CD14-positive monocyte (primary cell): ENCODE measurements around the gene MANF. TPM values are rescaled to one million over a fixed set of nuclear protein-coding genes. Genes with fewer than 3 reads are reported as not detected.

Experiments
- DNase-seq, 3 donors: peaks; one replicate each; pipeline ENCODE4 v3.0.0-alpha.2; 2011 to 2022
- H2AFZ ChIP-seq: 2 replicates; pipeline ENCODE4 v1.6.0; 2012; ENCODE audit warnings: mild to moderate bottlenecking, low read depth, low read length, inconsistent platforms; ENCODE audit not compliant: insufficient read depth, poor library complexity, severe bottlenecking
- H3K27ac ChIP-seq, 2 donors: 1 replicate in 1 of 2; 2 replicates in 1 of 2; pipeline ENCODE4 v1.5.1; 2012 to 2013; ENCODE audit warnings: low read length in 2 of 2, control low read depth in 1 of 2, inconsistent platforms in 1 of 2, low read depth in 1 of 2, mild to moderate bottlenecking in 1 of 2
- H3K27me3 ChIP-seq, 2 donors: one replicate each; pipeline versions ENCODE4 v1.6.0 to v1.6.1; 2011 to 2013; ENCODE audit warnings: low read length in 2 of 2; ENCODE audit not compliant: control insufficient read depth in 2 of 2, insufficient read depth in 2 of 2
- H3K36me3 ChIP-seq, 2 donors: replicated peaks in 1 of 2; 1 replicate in 1 of 2; 2 replicates in 1 of 2; pipeline versions ENCODE4 v1.5.1 to v1.6.1; 2012 to 2013; ENCODE audit warnings: low read length in 2 of 2, control low read depth in 1 of 2, inconsistent platforms in 1 of 2, mild to moderate bottlenecking in 1 of 2; ENCODE audit not compliant: insufficient read depth in 2 of 2, control insufficient read depth in 1 of 2
- H3K4me1 ChIP-seq, 2 donors: 1 replicate in 1 of 2; 2 replicates in 1 of 2; pipeline versions ENCODE4 v1.5.1 to v1.6.1; 2012 to 2013; ENCODE audit warnings: low read length in 2 of 2, control low read depth in 1 of 2, inconsistent platforms in 1 of 2, mild to moderate bottlenecking in 1 of 2, moderate library complexity in 1 of 2; ENCODE audit not compliant: insufficient read depth in 2 of 2, control insufficient read depth in 1 of 2
- H3K4me2 ChIP-seq: replicated peaks from 2 replicates; pipeline ENCODE3; 2012; ENCODE audit warnings: low read length, moderate library complexity, mild to moderate bottlenecking; ENCODE audit not compliant: poor library complexity, severe bottlenecking; ENCODE audit errors: extremely low read depth
- H3K4me3 ChIP-seq, 3 experiments: fragments of 200-600 bp in 1 of 3; sonication (generic) in 1 of 3; replicated peaks in 1 of 3; 1 replicate in 2 of 3; 2 replicates in 1 of 3; pipeline ENCODE4 v1.5.1; 2011 to 2013; ENCODE audit warnings: low read length in 3 of 3, mild to moderate bottlenecking in 3 of 3, control low read depth in 2 of 3, low read depth in 2 of 3, inconsistent platforms in 1 of 3, moderate library complexity in 1 of 3
- H3K79me2 ChIP-seq: 2 replicates; pipeline ENCODE4 v1.6.0; 2012; ENCODE audit warnings: mild to moderate bottlenecking, control low read depth, inconsistent platforms, low read length, moderate library complexity; ENCODE audit not compliant: insufficient read depth
- H3K9ac ChIP-seq: 2 replicates; pipeline ENCODE4 v1.6.0; 2017; ENCODE audit warnings: low read length, mild to moderate bottlenecking; ENCODE audit not compliant: insufficient read depth, poor library complexity, severe bottlenecking
- H3K9me3 ChIP-seq, 2 donors: replicated peaks in 1 of 2; 1 replicate in 1 of 2; 2 replicates in 1 of 2; pipeline versions ENCODE4 v1.5.1 to v1.6.1; 2012 to 2013; ENCODE audit warnings: low read length in 2 of 2, control low read depth in 1 of 2; ENCODE audit not compliant: control insufficient read depth in 1 of 2, insufficient read depth in 1 of 2
- H4K20me1 ChIP-seq: 2 replicates; pipeline ENCODE4 v1.6.0; 2012; ENCODE audit warnings: mild to moderate bottlenecking, low read length, control low read depth, moderate library complexity; ENCODE audit not compliant: insufficient read depth
- H3K27ac Mint-ChIP-seq, 7 donors: one replicate each; pipeline ENCODE4 v1.8.0; 2020; ENCODE audit warnings: mild to moderate bottlenecking in 7 of 7, mixed read lengths in 7 of 7, moderate library complexity in 6 of 7, inconsistent platforms in 2 of 7
- H3K27me3 Mint-ChIP-seq, 3 donors: one replicate each; pipeline ENCODE4 v1.8.0; 2021 to 2022; ENCODE audit warnings: low read depth in 3 of 3, mild to moderate bottlenecking in 3 of 3, mixed read lengths in 3 of 3, moderate library complexity in 3 of 3, inconsistent platforms in 1 of 3
- H3K36me3 Mint-ChIP-seq, 2 donors: one replicate each; pipeline ENCODE4 v1.8.0; 2020; ENCODE audit warnings: mixed read lengths in 2 of 2, inconsistent platforms in 1 of 2, mild to moderate bottlenecking in 1 of 2
- H3K4me1 Mint-ChIP-seq: one replicate; pipeline ENCODE4 v1.8.0; 2020; ENCODE audit warnings: mild to moderate bottlenecking, mixed read lengths
- H3K4me3 Mint-ChIP-seq, 2 donors: one replicate each; pipeline ENCODE4 v1.8.0; 2020; ENCODE audit warnings: mild to moderate bottlenecking in 2 of 2, mixed read lengths in 2 of 2, moderate library complexity in 1 of 2
- H3K9me3 Mint-ChIP-seq, 7 donors: one replicate each; pipeline ENCODE4 v1.8.0; 2020 to 2022; ENCODE audit warnings: mixed read lengths in 7 of 7, mild to moderate bottlenecking in 6 of 7, moderate library complexity in 6 of 7, inconsistent platforms in 2 of 7
- WGBS: methylation state at CpG from one replicate; pipeline ENCODE4 v1.1.5; 2013; ENCODE audit warnings: missing lambda C conversion rate; ENCODE audit not compliant: insufficient coverage; 5-methylcytosine and 5-hydroxymethylcytosine counted together
- intact Hi-C, 2 donors: fragments of 100-400 bp; cut with micrococcal nuclease; formaldehyde crosslinking; loops; one replicate each; pipeline versions ENCODE4 v1.15.0 to v1.15.1; 2023
- polyA plus RNA-seq, 3 donors: library from polyadenylated mRNA; depleted of rRNA in 1 of 3; unstranded in 2 of 3; stranded (reverse) in 1 of 3; fragments of 300-500 nt in 2 of 3; fragments of >200 nt in 1 of 3; fragmentation: Illumina TruSeq in 2 of 3; gene quantifications; 1 replicate in 2 of 3; 2 replicates in 1 of 3; pipeline ENCODE4 v1.2.3, GENCODE V29; 2012 to 2021
- TF ChIP-seq, protein P1 (sequence below): fragments of 200-600 bp; IDR thresholded peaks from one replicate; pipeline ENCODE4 v1.8.0; 2022; ENCODE audit warnings: antibody characterized with exemption, mild to moderate bottlenecking

MANF gene
- polyA plus RNA-seq, 3 donors, result 14.1 to 30.2 (median 23.6) TPM

- H3K4me3 ChIP-seq, result no peak overlapping the region
- intact Hi-C loops, result no loop called here
- no peak overlapping the region for H3K4me2 ChIP-seq
- no peaks in the 10 kb centered on the region for H3K4me1 Mint-ChIP-seq
- H2AFZ ChIP-seq, result no peak overlapping the region
- no peaks in the 10 kb centered on the region for H3K79me2 ChIP-seq
- H3K9me3 Mint-ChIP-seq, result peaks cover 0 to 5% (median 1%) of the 10 kb centered on the region in 7 donors
- TF ChIP-seq, protein P1, sequence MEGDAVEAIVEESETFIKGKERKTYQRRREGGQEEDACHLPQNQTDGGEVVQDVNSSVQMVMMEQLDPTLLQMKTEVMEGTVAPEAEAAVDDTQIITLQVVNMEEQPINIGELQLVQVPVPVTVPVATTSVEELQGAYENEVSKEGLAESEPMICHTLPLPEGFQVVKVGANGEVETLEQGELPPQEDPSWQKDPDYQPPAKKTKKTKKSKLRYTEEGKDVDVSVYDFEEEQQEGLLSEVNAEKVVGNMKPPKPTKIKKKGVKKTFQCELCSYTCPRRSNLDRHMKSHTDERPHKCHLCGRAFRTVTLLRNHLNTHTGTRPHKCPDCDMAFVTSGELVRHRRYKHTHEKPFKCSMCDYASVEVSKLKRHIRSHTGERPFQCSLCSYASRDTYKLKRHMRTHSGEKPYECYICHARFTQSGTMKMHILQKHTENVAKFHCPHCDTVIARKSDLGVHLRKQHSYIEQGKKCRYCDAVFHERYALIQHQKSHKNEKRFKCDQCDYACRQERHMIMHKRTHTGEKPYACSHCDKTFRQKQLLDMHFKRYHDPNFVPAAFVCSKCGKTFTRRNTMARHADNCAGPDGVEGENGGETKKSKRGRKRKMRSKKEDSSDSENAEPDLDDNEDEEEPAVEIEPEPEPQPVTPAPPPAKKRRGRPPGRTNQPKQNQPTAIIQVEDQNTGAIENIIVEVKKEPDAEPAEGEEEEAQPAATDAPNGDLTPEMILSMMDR, result no peak
- no peak overlapping the region for H3K27ac ChIP-seq
- no peak overlapping the region for H3K4me3 Mint-ChIP-seq
- peaks cover 1 to 6% (median 6%) of the 10 kb centered on the region in 3 donors for H3K27me3 Mint-ChIP-seq
- no peak for DNase-seq
- H3K27me3 ChIP-seq, result no peaks in the 10 kb centered on the region
- no peaks in the 10 kb centered on the region for H4K20me1 ChIP-seq
- H3K4me1 ChIP-seq, result no peaks in the 10 kb centered on the region
- 93% methylated on average over 4 of the region's 7 CpGs for WGBS
- H3K36me3 ChIP-seq, result no peaks in the 10 kb centered on the region
- H3K36me3 Mint-ChIP-seq, result no peaks in the 10 kb centered on the region
- no peak overlapping the region for H3K9ac ChIP-seq
- peaks cover 0 to 3% of the 10 kb centered on the region in 2 donors for H3K9me3 ChIP-seq
- H3K27ac Mint-ChIP-seq, result no peak overlapping the region
These were observed 41.0 kb upstream of the MANF start for GRCh38 chr3:51343918-51344687.

DNA sequence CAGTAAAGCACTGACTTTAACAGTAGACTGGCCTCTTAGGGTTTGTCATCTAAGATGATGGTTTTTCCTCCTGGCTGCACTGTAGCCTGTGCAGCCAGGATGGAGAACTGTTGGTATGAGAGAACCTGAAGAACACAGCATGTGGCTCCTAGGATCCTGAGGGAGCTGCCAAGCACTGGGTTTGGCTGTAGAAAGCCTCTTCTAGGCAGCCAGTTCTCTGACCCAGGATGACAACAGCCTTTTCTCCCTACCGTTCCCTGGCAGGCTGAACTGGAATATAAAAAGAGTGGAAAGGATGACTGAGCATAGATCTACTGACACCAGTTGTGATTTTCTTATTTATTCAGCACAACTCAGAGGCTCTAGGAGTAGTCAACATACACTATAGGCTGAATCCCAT, 34.3 kb upstream of the MANF start:
- Histone ChIP-seq H3K27me3 (no peaks in the 10 kb centered on the region), H3K9ac (no peak overlapping the region), H3K79me2 (no peaks in the 10 kb centered on the region), H3K36me3 (no peaks in the 10 kb centered on the region), H4K20me1 (no peaks in the 10 kb centered on the region), H3K4me3 (no peak overlapping the region), H3K4me1 (no peaks in the 10 kb centered on the region), H3K27ac (no peak overlapping the region), H2AFZ (no peak overlapping the region), H3K4me2 (no peak overlapping the region), H3K9me3 (peaks cover 0 to 3% of the 10 kb centered on the region in 2 donors)
- Mint-ChIP-seq H3K27ac (no peak overlapping the region), H3K4me1 (no peaks in the 10 kb centered on the region), H3K9me3 (peaks cover 0 to 6% (median 0%) of the 10 kb centered on the region in 7 donors), H3K4me3 (no peak overlapping the region), H3K27me3 (peaks cover 0 to 2% (median 1%) of the 10 kb centered on the region in 3 donors), H3K36me3 (no peaks in the 10 kb centered on the region)
- TF ChIP-seq, protein P1, result no peak
- no peak for DNase-seq
- intact Hi-C loops, result no loop called here
- no CpG with 5 or more reads among the region's 1 CpG for WGBS
